Upper lobe of left lung (tissue), 6 donors: Measurements from ENCODE around the gene MGAT4A. TPM values are rescaled to one million over a fixed set of nuclear protein-coding genes. Genes with fewer than 3 reads are reported as not detected.

Source experiments
- ATAC-seq, 2 donors: fragments of 200-7000 bp; cut with Tn5 transposase; one replicate each; pipeline ENCODE4 v1.9.1; 2022; ENCODE audit warnings: mild to moderate bottlenecking in 2 of 2, moderate library complexity in 2 of 2; ENCODE audit not compliant: low FRiP score in 2 of 2
- DNase-seq, 2 donors: peaks; one replicate each; pipeline ENCODE4 v3.0.0-alpha.2; 2019 to 2020
- H3K27ac ChIP-seq, 4 donors: fragments of 200-600 bp; sonication (generic); one replicate each; pipeline ENCODE4 v1.5.1; 2016 to 2019
- H3K27me3 ChIP-seq, 4 donors: fragments of 200-600 bp; sonication (generic); one replicate each; pipeline ENCODE4 v1.5.1; 2017 to 2019
- H3K36me3 ChIP-seq, 4 donors: fragments of 200-600 bp; sonication (generic); one replicate each; pipeline ENCODE4 v1.5.1; 2016 to 2019
- H3K4me1 ChIP-seq, 4 donors: fragments of 200-600 bp; sonication (generic); one replicate each; pipeline ENCODE4 v1.5.1; 2018 to 2019
- H3K4me3 ChIP-seq, 4 donors: fragments of 200-600 bp; sonication (generic); one replicate each; pipeline ENCODE4 v1.5.1; 2017 to 2019; ENCODE audit warnings: mild to moderate bottlenecking in 2 of 4, moderate library complexity in 1 of 4
- H3K9me3 ChIP-seq, 4 donors: fragments of 200-600 bp; sonication (generic); one replicate each; pipeline ENCODE4 v1.5.1; 2018 to 2019
- EP300 ChIP-seq, 4 donors: sonication (generic); formaldehyde crosslinking; IDR thresholded peaks; one replicate each; pipeline ENCODE4 v1.5.1; 2017; ENCODE audit warnings: antibody characterized with exemption in 4 of 4, control low read depth in 2 of 4
- POLR2A ChIP-seq, 4 donors: fragments of 450-650 bp; IDR thresholded peaks; one replicate each; pipeline ENCODE4 v1.5.1; 2016 to 2017; ENCODE audit warnings: antibody characterized with exemption in 4 of 4, mild to moderate bottlenecking in 2 of 4
- POLR2AphosphoS5 ChIP-seq, 2 donors: sonication (generic); formaldehyde crosslinking; IDR thresholded peaks; one replicate each; pipeline ENCODE4 v1.5.1; 2017; ENCODE audit warnings: antibody characterized with exemption in 2 of 2
- WGBS, 2 donors: methylation state at CpG; one replicate each; pipeline ENCODE4 v1.1.5; 2017 to 2018; 5-methylcytosine and 5-hydroxymethylcytosine counted together
- total RNA-seq, 6 donors: library from RNA; depleted of rRNA in 4 of 6; stranded (reverse); fragments of >200 nt in 4 of 6; gene quantifications; one replicate each; pipeline versions ENCODE4 v1.1.0 to v1.2.1, GENCODE V29; 2016 to 2021
- TF ChIP-seq, protein P1 (sequence below), 6 experiments: fragments of 450-650 bp in 4 of 6; fragments of 200-600 bp in 2 of 6; sonication (generic) in 2 of 6; IDR thresholded peaks; one replicate each; pipeline ENCODE4 v1.5.1; 2016 to 2019; ENCODE audit warnings: antibody characterized with exemption in 6 of 6
- donor health status: DM: no; HTN: no; CAD: no; lungs with moderate emphysema.
- donor health status: DM: no; HTN: yes; CAD: no; lungs with severe emphysema.

The MGAT4A gene
- total RNA-seq, 6 donors from 2014 or later: 28.4 to 69.6 (median 53.6) TPM

DNA sequence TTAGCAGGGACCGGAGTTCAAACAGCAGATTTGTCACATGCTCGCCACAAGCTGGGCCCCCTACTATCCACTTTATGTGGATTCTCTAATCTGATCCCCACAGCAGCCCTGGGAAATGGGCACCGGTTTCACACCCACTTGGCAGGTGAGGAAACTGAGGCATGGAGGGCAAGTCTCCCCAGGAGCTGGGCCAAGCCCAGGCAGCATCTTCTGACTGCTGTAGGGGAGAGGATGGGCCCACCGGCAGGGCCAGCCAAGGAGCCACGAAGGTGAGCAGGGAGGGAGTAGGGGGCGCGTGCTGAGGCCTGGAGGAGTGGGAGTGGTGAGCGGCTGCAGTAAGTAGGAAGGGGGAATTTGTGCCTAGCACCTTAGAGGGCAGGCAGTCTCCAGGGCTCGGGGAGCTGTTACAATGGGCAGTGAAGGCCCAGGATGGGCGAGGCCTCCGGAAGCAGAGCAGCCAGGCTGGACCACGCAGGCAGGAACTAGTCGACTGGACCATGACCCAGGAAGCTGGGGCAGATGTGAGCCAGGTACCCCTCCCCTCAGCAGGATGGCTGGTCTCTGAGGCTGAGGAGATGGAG, 159.7 kb downstream of the MGAT4A start:
- H3K9me3 ChIP-seq: no peaks in the 10 kb centered on the region
- H3K27ac ChIP-seq: no peak overlapping the region
- H3K4me1 ChIP-seq: no peaks in the 10 kb centered on the region
- WGBS, 2 donors: 91 to 97% methylated on average over 11 to 13 of the region's 13 CpGs
- DNase-seq (no peak), ATAC-seq (no peak)
- TF ChIP-seq, protein P1, sequence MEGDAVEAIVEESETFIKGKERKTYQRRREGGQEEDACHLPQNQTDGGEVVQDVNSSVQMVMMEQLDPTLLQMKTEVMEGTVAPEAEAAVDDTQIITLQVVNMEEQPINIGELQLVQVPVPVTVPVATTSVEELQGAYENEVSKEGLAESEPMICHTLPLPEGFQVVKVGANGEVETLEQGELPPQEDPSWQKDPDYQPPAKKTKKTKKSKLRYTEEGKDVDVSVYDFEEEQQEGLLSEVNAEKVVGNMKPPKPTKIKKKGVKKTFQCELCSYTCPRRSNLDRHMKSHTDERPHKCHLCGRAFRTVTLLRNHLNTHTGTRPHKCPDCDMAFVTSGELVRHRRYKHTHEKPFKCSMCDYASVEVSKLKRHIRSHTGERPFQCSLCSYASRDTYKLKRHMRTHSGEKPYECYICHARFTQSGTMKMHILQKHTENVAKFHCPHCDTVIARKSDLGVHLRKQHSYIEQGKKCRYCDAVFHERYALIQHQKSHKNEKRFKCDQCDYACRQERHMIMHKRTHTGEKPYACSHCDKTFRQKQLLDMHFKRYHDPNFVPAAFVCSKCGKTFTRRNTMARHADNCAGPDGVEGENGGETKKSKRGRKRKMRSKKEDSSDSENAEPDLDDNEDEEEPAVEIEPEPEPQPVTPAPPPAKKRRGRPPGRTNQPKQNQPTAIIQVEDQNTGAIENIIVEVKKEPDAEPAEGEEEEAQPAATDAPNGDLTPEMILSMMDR (IDR thresholded peaks at IDR 0.05): no peak
- TF ChIP-seq POLR2AphosphoS5 (IDR thresholded peaks at IDR 0.05) (no peak), EP300 (IDR thresholded peaks at IDR 0.05) (no peak), POLR2A (IDR thresholded peaks at IDR 0.05) (no peak)
- no peaks in the 10 kb centered on the region for H3K27me3 ChIP-seq
- no peak overlapping the region for H3K4me3 ChIP-seq
- peaks cover 9 to 89% (median 64%) of the 10 kb centered on the region in 4 donors for H3K36me3 ChIP-seq

DNA sequence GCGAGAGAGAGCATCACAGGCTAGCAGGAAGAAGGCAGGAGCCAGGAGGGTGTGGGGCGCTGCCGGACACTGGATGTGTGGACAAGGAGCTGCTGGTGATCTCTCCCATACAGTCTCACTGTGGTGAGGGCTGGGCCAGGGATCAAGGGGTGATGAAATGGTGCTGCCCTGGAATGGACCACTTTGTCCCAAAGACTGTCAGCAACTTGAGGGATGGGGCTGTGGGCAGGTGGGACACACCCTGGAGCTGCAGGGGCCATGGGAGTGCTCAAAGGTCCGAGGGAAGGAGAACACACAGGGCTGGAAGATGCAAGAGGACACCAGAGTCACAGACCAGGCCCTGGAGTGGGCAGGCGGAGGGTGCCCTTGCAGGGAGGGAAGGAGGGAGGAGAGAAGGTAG, 160.6 kb downstream of the MGAT4A start:
- Histone ChIP-seq H3K36me3 (peaks cover 9 to 92% (median 69%) of the 10 kb centered on the region in 4 donors), H3K4me3 (no peak overlapping the region), H3K27me3 (no peaks in the 10 kb centered on the region), H3K27ac (no peak overlapping the region), H3K9me3 (no peaks in the 10 kb centered on the region), H3K4me1 (no peaks in the 10 kb centered on the region)
- ATAC-seq (no peak), DNase-seq (no peak)
- 89 to 97% methylated on average over 5 of the region's 5 CpGs for WGBS, 2 donors
- no peak for TF ChIP-seq POLR2AphosphoS5 (IDR thresholded peaks at IDR 0.05)

DNA sequence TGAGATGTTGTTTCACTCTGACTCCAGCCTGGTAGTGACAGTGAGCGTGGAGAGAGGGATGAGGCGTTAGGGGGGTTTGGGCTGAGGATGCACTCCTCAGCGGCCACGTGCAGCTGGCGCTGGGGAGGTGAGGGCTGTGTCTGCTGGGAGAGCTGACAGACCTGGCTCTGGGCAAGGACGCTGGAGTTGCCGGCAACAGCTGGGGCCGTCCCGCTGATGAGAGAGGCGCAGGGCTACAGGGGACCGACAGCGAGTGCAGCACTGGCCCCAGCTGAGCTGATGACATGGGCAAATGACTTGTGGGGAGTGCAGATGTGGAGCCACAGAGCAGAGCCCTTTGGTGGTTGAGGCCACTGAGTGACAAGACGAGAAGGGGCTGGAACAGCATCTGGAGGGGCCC, 161.0 kb downstream of the MGAT4A start:
- DNase-seq: no peak
- no peaks in the 10 kb centered on the region for H3K9me3 ChIP-seq
- ATAC-seq: no peak
- TF ChIP-seq EP300 (IDR thresholded peaks at IDR 0.05) (no peak), POLR2AphosphoS5 (IDR thresholded peaks at IDR 0.05) (no peak), POLR2A (IDR thresholded peaks at IDR 0.05) (no peak)
- TF ChIP-seq, protein P1 (IDR thresholded peaks at IDR 0.05): no peak
- no peak overlapping the region for H3K27ac ChIP-seq
- no peaks in the 10 kb centered on the region for H3K4me1 ChIP-seq
- WGBS, 2 donors: 98% methylated on average over 13 of the region's 13 CpGs
- peaks cover 9 to 94% (median 71%) of the 10 kb centered on the region in 4 donors for H3K36me3 ChIP-seq
- no peak overlapping the region for H3K4me3 ChIP-seq
- no peaks in the 10 kb centered on the region for H3K27me3 ChIP-seq

DNA sequence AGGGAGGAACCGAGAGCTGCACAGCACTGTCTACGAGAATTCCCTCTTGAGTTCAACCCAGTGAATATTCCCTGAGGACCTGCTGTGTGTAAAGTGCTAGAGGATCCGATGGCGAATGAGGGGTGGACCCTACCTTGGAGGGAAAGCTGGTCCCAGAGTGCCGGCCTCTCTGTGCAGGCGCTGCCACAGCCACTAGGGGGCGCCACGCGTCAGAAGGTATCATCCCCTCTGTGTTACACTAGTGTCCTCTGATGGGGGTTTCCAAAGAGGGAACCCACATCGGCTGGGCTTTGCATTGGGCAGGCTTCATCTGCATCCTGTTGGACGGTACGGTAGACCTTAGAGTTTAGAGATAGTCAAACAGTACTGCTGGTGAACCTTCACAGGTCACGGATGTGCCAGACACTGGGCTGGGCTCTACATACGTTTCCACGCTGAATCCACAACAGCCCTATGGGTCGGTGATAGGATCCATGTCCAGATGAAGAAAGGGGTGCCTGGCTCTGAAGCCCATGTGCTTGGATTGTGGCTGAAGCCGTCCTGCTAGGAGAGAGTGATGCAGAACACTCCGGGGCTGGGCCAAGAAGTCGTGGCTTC, 161.6 kb downstream of the MGAT4A start:
- Histone ChIP-seq H3K4me1 (no peaks in the 10 kb centered on the region), H3K36me3 (peaks cover 9 to 98% (median 76%) of the 10 kb centered on the region in 4 donors), H3K9me3 (no peaks in the 10 kb centered on the region), H3K27me3 (no peaks in the 10 kb centered on the region), H3K4me3 (no peak overlapping the region), H3K27ac (no peak overlapping the region)
- ATAC-seq: peak in 1 of 2 donors; percentile 54
- WGBS, 2 donors: 70 to 74% methylated on average over 12 to 19 of the region's 19 CpGs
- DNase-seq: peak; percentile 44 to 90
- TF ChIP-seq EP300 (IDR thresholded peaks at IDR 0.05): no peak
- TF ChIP-seq, protein P1 (IDR thresholded peaks at IDR 0.05): peak; percentile 61 to 86 (median 74)

Other genes starting within 250 kb of the MGAT4A start
- 10 to 100 TPM; 22.8 to 37.7 (median 27.0) TPM for gene COA5, start 122.6 kb downstream of the MGAT4A start, total RNA-seq
- gene UNC50, start 122.5 kb downstream of the MGAT4A start, total RNA-seq: 10 to 100 TPM; 28.3 to 65.2 (median 44.6) TPM
- 10 to 100 TPM; 14.6 to 33.4 (median 20.2) TPM for gene CRACDL, start 205.1 kb upstream of the MGAT4A start, total RNA-seq